ENCODE data around the gene TUBAL3.

The TUBAL3 gene

GRCh38 chr10:5365928-5366327 lies 38.7 kb downstream of the TUBAL3 start:
- ATAC-seq: no peak; the same call in 2 of the 3 replicates
- no peak for TF ChIP-seq ZFP30 (CRISPR knock-in tag; IDR thresholded peaks at IDR 0.05)
- TF ChIP-seq CREB5 (CRISPR knock-in tag; IDR thresholded peaks at IDR 0.05; ENCODE audit: low read depth): no peak
- no peak for TF ChIP-seq BACH2 (CRISPR knock-in tag; IDR thresholded peaks at IDR 0.05; ENCODE audit: borderline replicate concordance)
- no peak for TF ChIP-seq CSDC2 (CRISPR knock-in tag; IDR thresholded peaks at IDR 0.05)
- TF ChIP-seq GLIS3 (CRISPR knock-in tag; IDR thresholded peaks at IDR 0.05): no peak
- no peak for TF ChIP-seq CSRNP3 (CRISPR knock-in tag; IDR thresholded peaks at IDR 0.05)
- no peak for TF ChIP-seq OSR1 (CRISPR knock-in tag; IDR thresholded peaks at IDR 0.05)
- no peak for TF ChIP-seq SNAI2 (CRISPR knock-in tag; IDR thresholded peaks at IDR 0.05)
- TF ChIP-seq PATZ1 (CRISPR knock-in tag; IDR thresholded peaks at IDR 0.05; ENCODE audit: borderline replicate concordance): no peak
- TF ChIP-seq ZNF70 (CRISPR knock-in tag; IDR thresholded peaks at IDR 0.05): no peak
- TF ChIP-seq ZFP3 (CRISPR knock-in tag; IDR thresholded peaks at IDR 0.05): no peak
- TF ChIP-seq ZNF8 (CRISPR knock-in tag; IDR thresholded peaks at IDR 0.05): no peak
- TF ChIP-seq TSHZ2 (CRISPR knock-in tag; IDR thresholded peaks at IDR 0.05): no peak
- TF ChIP-seq ESRRG (CRISPR knock-in tag; IDR thresholded peaks at IDR 0.05): no peak
- no peak for TF ChIP-seq TCF4 (CRISPR knock-in tag; IDR thresholded peaks at IDR 0.05; ENCODE audit: borderline replicate concordance)
- TF ChIP-seq PPARA (CRISPR knock-in tag; IDR thresholded peaks at IDR 0.05; ENCODE audit: borderline replicate concordance): no peak
- TF ChIP-seq ISL1 (CRISPR knock-in tag; IDR thresholded peaks at IDR 0.05): no peak
- TF ChIP-seq ZC3H10 (CRISPR knock-in tag; IDR thresholded peaks at IDR 0.05): no peak
- no peak for TF ChIP-seq RARB (CRISPR knock-in tag; IDR thresholded peaks at IDR 0.05)

GRCh38 chr10:5364890-5365338 lies 39.7 kb downstream of the TUBAL3 start, which contains the start of gene UCN3:
Gene UCN3, plus strand, starts transcription at chr10:5364966. Its CDS starts 8,755 bp downstream, at chr10:5373721.
- peak; percentile 56; the same call in 2 of the 3 replicates for ATAC-seq
- TF ChIP-seq TCF4 (CRISPR knock-in tag; IDR thresholded peaks at IDR 0.05; ENCODE audit: borderline replicate concordance) (no peak), ZC3H10 (CRISPR knock-in tag; IDR thresholded peaks at IDR 0.05) (no peak), CSDC2 (CRISPR knock-in tag; IDR thresholded peaks at IDR 0.05) (no peak), ZFP3 (CRISPR knock-in tag; IDR thresholded peaks at IDR 0.05) (no peak), ZFP30 (CRISPR knock-in tag; IDR thresholded peaks at IDR 0.05) (no peak), ZNF565 (CRISPR knock-in tag; conservative IDR thresholded peaks at IDR 0.05; ENCODE audit: low read depth) (no peak), PPARA (CRISPR knock-in tag; IDR thresholded peaks at IDR 0.05; ENCODE audit: borderline replicate concordance) (no peak), ISL1 (CRISPR knock-in tag; IDR thresholded peaks at IDR 0.05) (no peak), TOX (CRISPR knock-in tag; IDR thresholded peaks at IDR 0.05; ENCODE audit: borderline replicate concordance) (no peak), OSR1 (CRISPR knock-in tag; IDR thresholded peaks at IDR 0.05) (no peak), TSHZ2 (CRISPR knock-in tag; IDR thresholded peaks at IDR 0.05) (no peak), ARNTL (CRISPR knock-in tag; IDR thresholded peaks at IDR 0.05; ENCODE audit: borderline replicate concordance, low read depth) (no peak), GLIS3 (CRISPR knock-in tag; IDR thresholded peaks at IDR 0.05) (no peak), BACH2 (CRISPR knock-in tag; IDR thresholded peaks at IDR 0.05; ENCODE audit: borderline replicate concordance) (no peak)

All from SK-N-SH treated with all-trans-retinoic acid at 6 μM for 48 hours (cell line).